Fibroblast of peridontal ligament (primary cell): ENCODE measurements around the gene HYAL2.

ENCODE experiments used
- DNase-seq: peaks from one replicate; pipeline ENCODE4 v3.0.0-alpha.2; 2010; ENCODE audit errors: extremely low read depth

Gene HYAL2

DNA sequence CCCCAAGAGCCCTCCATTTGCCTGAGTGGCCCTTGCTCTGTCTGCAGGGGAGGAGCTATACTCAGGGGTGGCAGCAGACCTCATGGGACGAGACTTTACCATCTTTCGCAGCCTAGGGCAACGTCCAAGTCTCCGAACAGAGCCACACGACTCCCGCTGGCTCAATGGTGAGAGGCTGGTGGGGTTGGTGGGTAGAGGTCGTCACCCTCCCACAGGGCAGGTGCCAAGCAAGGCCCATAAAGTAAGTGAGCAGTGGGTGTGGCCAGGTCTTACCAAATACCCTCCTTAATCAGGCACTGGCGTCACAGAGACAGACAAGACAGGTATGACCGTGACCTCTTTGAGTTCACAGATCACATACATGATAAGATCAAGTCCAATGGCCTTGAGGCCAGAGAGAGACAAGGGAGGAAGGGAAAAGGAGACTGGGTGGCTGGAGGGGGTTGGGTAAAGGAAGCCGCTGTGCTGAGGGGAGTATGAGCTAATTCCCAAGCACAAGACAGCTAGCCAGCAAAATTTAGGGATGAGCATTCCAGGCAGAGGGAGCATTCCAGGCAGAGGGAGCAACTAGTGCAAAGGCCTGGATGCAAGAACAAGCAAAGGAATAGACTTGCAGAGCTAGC is 51.1 kb downstream of the HYAL2 start:
- no peak for DNase-seq

DNA sequence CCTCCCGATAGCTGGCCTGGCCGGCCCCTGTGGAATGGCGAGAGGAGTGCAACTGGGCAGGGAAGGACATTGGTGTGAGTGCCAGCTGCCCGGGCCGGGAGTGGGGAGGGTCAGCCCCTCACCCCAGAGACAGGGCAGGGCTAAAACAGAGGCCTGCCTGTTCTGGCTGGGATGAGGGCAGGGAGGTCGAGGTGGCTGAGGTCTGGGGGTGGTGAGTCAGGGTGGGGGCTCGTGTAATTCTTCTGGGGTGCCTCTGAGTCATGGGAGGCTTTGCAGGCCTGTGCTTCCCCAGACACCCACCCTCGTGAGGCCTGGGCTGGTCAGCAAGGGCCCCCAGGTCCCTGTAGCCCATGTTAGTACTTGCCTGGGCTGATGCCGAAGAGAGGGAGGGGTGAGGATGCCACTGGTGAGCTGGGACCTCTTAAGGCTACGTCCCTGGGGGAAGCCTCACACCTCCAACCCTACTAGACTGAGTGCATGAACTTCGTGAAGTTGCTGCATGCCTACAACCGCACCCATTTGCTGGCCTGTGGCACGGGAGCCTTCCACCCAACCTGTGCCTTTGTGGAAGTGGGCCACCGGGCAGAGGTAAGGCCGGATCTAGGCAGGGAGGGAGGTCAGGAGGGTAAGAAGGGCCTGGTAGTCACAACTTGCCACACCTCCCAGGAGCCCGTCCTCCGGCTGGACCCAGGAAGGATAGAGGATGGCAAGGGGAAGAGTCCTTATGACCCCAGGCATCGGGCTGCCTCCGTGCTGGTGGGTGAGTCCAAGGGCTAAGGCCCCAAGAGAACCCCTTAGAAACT is 51.9 kb downstream of the HYAL2 start:
- no peak for DNase-seq

DNA sequence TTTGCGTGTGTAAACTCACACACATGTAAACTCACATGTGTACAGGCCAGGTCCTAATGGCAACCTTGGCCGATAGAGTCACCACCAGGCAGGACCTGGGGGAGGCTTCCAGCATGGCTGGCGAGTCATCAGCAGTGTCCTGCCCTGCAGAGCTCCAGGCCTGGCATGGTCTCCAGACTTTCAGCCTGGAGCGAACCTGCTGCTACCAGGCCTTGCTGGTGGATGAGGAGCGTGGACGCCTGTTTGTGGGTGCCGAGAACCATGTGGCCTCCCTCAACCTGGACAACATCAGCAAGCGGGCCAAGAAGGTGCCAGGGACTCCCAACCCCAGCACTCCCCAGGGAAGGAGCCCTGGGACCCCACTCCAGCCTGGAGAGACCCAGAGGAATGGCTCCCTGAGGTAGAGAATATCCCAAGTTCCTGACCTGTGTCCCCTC is 52.5 kb downstream of the HYAL2 start:
- DNase-seq: no peak

- no peak for DNase-seq
Observed at GRCh38 chr3:50269460-50269859, 53.1 kb downstream of the HYAL2 start.

DNA sequence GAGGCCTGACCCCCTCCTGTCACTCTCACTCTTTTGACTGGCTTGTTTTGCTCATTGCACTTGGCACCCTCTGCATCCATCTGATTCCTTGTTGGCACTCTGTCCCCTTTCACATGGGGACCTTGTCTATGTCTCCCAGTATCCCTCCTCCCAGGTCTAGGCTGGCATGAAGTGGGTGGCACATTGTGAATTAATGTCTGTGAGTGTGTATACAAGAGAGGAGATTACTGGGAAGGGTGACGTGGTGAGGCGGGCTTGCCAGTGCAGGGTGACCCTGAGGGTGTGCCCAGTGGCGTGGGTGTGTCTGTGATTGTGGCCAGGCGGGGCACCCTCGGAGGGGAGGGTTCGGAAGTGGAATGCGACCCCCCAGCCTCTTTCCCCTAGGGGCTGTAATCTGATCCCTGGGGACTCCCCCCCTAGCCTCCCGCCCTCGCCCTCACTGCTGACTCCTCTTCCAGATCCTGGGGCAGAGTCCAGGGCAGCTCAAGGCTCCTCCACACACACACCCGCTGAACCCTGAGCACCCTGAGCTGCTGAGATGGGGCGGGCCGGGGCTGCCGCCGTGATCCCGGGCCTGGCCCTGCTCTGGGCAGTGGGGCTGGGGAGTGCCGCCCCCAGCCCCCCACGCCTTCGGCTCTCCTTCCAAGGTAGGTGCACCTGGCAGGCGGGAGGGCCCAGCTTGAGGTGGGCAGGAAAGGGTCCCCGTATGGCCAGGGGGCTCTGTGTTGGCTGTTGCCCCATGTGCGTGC is 53.7 kb downstream of the HYAL2 start, which contains the start of gene SEMA3B:
SEMA3B (plus strand) TSS at position 445 of the 749 bp plus-strand sequence; CDS start at position 539, 94 bp downstream.
- peak; percentile 60 for DNase-seq

DNA sequence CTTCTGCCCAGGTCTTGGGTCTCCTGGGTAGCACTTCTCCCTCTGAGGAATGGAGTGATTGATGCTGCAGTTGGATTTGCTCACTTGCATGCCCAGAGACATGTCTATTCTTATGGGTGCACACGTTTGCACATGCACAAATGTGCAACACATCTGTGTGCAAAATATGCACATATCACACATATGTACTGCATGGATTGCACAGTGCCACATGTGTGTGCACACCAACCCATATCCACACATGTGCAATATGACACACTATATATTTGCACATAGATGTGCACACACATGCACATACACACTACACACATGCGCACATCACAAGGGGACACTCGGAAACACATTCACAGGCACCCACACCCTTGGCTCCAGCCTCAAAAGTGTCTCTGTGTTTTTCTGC is 54.3 kb downstream of the HYAL2 start:
- no peak for DNase-seq
